ENCODE data around the gene CXorf65.

The CXorf65 gene

GRCh38 chrX:71128915-71129765 is 22.6 kb upstream of the CXorf65 start:
- TF ChIP-seq POU2F2 (IDR thresholded peaks at IDR 0.05; ENCODE audit: low read depth, low read length) = no peak
- no peak for TF ChIP-seq POLR2A (IDR thresholded peaks at IDR 0.05; ENCODE audit: low read depth, low read length)
- TF ChIP-seq SPI1 (IDR thresholded peaks at IDR 0.05; ENCODE audit: low read depth, low read length) = no peak
- TF ChIP-seq PAX5 (IDR thresholded peaks at IDR 0.05; ENCODE audit: insufficient read depth, low read length, severe bottlenecking) = no peak
- no peak for TF ChIP-seq POLR2AphosphoS5 (IDR thresholded peaks at IDR 0.05; ENCODE audit: low read depth, low read length)
- FAIRE-seq = peak; percentile 84
- DNase-seq (ENCODE audit: insufficient read length, low spot score) = no peak

GRCh38 chrX:71128166-71128833 is 21.8 kb upstream of the CXorf65 start:
- DNase-seq (ENCODE audit: insufficient read length, low spot score) = no peak
- FAIRE-seq = peak; percentile 72
- TF ChIP-seq SPI1 (IDR thresholded peaks at IDR 0.05; ENCODE audit: low read depth, low read length) (no peak), TAF1 (IDR thresholded peaks at IDR 0.05; ENCODE audit: low read depth, low read length) (no peak), POU2F2 (IDR thresholded peaks at IDR 0.05; ENCODE audit: low read depth, low read length) (no peak), PAX5 (IDR thresholded peaks at IDR 0.05; ENCODE audit: insufficient read depth, low read length, severe bottlenecking) (no peak), POLR2AphosphoS5 (IDR thresholded peaks at IDR 0.05; ENCODE audit: low read depth, low read length) (no peak), POLR2A (IDR thresholded peaks at IDR 0.05; ENCODE audit: low read depth, low read length) (no peak)

DNA sequence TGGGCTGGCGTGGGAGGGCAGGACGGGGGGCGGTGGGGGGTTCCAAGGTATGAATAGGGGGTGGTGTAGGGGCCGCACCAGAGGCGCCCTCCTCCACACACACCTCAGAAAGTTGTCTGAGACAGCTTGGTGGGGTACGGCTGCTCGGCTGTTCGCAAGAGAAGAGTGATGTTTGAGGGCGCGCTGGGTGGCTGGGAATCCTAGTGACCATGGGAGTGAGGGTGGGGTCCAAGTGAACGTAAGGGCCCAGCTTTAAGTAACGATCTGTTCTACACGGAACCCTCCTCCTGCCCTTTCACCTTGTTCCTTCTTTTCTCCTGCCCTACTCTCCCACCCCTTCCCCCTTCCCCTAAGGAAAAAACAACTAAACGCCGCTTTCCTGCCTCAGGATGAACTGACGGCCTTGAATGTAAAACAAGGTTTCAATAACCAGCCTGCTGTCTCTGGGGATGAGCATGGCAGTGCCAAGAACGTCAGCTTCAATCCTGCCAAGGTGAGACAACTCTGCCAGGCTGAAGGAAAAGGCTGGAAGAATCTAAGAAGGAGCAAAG is 12.5 kb upstream of the CXorf65 start:
- FAIRE-seq = no peak
- TF ChIP-seq POLR2A (IDR thresholded peaks at IDR 0.05; ENCODE audit: low read depth, low read length) (no peak), TAF1 (IDR thresholded peaks at IDR 0.05; ENCODE audit: low read depth, low read length) (no peak), POU2F2 (IDR thresholded peaks at IDR 0.05; ENCODE audit: low read depth, low read length) (no peak), SPI1 (IDR thresholded peaks at IDR 0.05; ENCODE audit: low read depth, low read length) (no peak)
- DNase-seq (ENCODE audit: insufficient read length, low spot score) = no peak

DNA sequence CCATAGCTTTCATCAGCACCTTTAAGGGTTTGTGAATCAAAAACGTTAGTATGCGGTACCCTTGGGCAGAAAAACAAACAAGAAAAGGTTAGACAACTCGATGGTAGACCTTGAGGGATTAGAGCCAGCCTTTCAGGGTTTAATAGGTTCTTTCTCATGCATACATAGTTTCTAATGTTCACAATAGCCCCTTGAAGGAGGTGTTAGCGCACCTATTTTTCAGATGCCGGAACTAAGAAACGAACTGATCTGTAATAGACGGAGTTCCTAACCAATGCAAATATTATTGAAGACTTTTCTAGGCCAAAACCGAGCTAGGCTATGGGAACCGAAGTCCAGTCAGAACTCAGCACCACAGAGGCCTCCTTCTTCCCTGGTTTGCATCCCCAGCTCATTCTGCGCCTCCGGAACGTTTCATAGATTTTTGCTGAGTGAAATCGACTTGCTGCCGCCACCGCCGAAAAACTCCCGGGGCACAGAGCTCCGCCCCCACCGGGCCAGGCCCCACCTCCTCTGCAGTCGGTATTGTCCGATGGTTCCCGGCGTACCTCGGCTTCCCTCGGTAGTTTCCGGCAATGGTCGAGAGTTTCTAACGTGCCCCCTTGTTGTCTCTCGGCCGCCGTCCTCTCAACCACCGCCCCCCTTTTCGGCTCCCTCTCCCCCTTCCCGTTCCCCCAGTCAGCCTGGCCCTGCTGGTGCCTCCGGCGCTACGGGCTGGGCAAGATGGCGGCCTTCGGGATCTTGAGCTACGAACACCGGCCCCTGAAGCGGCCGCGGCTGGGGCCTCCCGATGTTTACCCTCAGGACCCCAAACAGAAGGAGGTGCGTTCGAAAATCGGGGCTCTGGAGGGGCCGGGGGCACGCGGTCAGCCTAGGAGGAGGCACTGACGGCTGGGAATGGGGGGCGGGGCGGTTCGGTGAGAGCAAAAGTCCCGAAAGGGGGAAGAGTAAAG is 11.8 kb upstream of the CXorf65 start, which contains the start of gene MED12:
TSS of gene MED12 (plus strand) at position 565 of the 953 bp plus-strand sequence. CDS start at position 724, 159 bp downstream.
- FAIRE-seq (peak; percentile 95), DNase-seq (ENCODE audit: insufficient read length, low spot score) (peak; percentile 68)
- TF ChIP-seq POLR2A (IDR thresholded peaks at IDR 0.05; ENCODE audit: low read depth, low read length) = peak; percentile 81
- peak; percentile 79 for TF ChIP-seq POLR2AphosphoS5 (IDR thresholded peaks at IDR 0.05; ENCODE audit: low read depth, low read length)
- TF ChIP-seq TAF1 (IDR thresholded peaks at IDR 0.05; ENCODE audit: low read depth, low read length) = 0 out of 2 replicates have a peak, but pooled peaks have one; percentile 15
- no peak for TF ChIP-seq PAX5 (IDR thresholded peaks at IDR 0.05; ENCODE audit: insufficient read depth, low read length, severe bottlenecking)
- no peak for TF ChIP-seq POU2F2 (IDR thresholded peaks at IDR 0.05; ENCODE audit: low read depth, low read length)
- no peak for TF ChIP-seq SPI1 (IDR thresholded peaks at IDR 0.05; ENCODE audit: low read depth, low read length)

- TF ChIP-seq SPI1 (IDR thresholded peaks at IDR 0.05; ENCODE audit: low read depth, low read length) (no peak), TAF1 (IDR thresholded peaks at IDR 0.05; ENCODE audit: low read depth, low read length) (no peak), PAX5 (IDR thresholded peaks at IDR 0.05; ENCODE audit: insufficient read depth, low read length, severe bottlenecking) (no peak), POLR2AphosphoS5 (IDR thresholded peaks at IDR 0.05; ENCODE audit: low read depth, low read length) (no peak), POLR2A (IDR thresholded peaks at IDR 0.05; ENCODE audit: low read depth, low read length) (no peak), POU2F2 (IDR thresholded peaks at IDR 0.05; ENCODE audit: low read depth, low read length) (no peak)
- DNase-seq (ENCODE audit: insufficient read length, low spot score) = no peak
- no peak for FAIRE-seq
These were observed 10.8 kb upstream of the CXorf65 start for GRCh38 chrX:71117358-71117757.

DNA sequence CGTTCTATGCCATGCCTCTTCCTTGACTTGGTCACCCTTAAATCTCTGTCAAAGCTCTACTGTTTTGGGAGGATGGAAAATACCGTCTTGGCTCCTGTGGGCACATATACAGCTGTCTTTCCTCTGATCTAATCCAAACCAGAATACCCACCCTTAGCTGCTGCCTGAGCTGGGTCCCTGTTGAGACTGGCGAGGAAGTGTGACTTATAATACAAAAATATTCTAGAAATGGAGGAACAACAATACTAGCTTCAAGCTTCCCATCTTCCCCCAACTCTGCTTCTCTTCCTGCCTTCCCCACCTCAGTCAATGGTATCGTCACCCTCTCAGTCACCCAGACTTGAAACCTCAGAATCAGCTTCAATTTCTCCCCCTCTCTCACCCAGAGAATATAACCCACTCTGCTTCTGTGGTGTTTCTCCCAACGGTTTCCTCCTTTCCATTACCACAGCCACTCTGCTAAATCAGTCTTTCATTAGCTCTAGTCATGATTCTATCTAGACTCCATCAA is 5.4 kb upstream of the CXorf65 start:
- no peak for FAIRE-seq
- TF ChIP-seq TAF1 (IDR thresholded peaks at IDR 0.05; ENCODE audit: low read depth, low read length) = no peak
- TF ChIP-seq POLR2AphosphoS5 (IDR thresholded peaks at IDR 0.05; ENCODE audit: low read depth, low read length) = no peak
- no peak for TF ChIP-seq POLR2A (IDR thresholded peaks at IDR 0.05; ENCODE audit: low read depth, low read length)
- TF ChIP-seq SPI1 (IDR thresholded peaks at IDR 0.05; ENCODE audit: low read depth, low read length) = no peak
- no peak for TF ChIP-seq POU2F2 (IDR thresholded peaks at IDR 0.05; ENCODE audit: low read depth, low read length)
- TF ChIP-seq PAX5 (IDR thresholded peaks at IDR 0.05; ENCODE audit: insufficient read depth, low read length, severe bottlenecking) = no peak
- no peak for DNase-seq (ENCODE audit: insufficient read length, low spot score)

DNA sequence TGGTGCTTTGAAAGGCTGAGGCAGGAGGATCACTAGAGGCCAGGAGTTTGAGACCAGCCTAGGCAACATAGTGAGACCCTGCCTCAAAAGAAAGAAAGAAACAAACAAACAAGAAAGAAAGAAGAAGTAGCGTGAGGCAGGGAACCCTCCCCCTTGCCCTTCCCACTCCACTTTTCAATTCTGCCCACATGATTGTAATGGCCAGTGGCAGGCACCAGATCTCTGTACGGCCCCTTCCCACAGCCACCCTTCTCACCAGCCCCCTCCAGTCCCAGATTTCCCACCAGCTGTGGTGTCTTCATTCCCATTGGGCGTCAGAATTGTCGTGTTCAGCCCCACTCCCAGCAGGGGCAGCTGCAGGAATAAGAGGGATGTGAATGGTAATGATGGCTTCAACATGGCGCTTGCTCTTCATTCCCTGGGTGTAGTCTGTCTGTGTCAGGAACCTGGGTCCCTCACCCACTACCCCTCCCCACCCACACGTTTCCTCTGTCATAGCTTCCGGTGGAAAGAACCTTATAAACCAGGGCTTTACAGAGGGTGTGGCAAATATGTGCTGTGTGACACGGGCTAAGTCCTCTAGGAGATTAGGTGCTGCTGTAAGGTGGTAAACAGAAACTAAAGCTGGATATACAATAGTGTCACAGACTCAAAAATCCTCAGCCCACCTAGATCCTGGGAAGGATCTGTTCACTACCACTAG is 4.8 kb upstream of the CXorf65 start, which contains the start of gene IL2RG:
TSS of gene IL2RG (minus strand) at position 437 of the 703 bp plus-strand sequence. CDS start at position 399, 38 bp downstream.
- no peak for TF ChIP-seq PAX5 (IDR thresholded peaks at IDR 0.05; ENCODE audit: insufficient read depth, low read length, severe bottlenecking)
- TF ChIP-seq POLR2A (IDR thresholded peaks at IDR 0.05; ENCODE audit: low read depth, low read length) = peak; percentile 93
- TF ChIP-seq TAF1 (IDR thresholded peaks at IDR 0.05; ENCODE audit: low read depth, low read length) = peak; percentile 66
- peak; percentile 93 for TF ChIP-seq POLR2AphosphoS5 (IDR thresholded peaks at IDR 0.05; ENCODE audit: low read depth, low read length)
- TF ChIP-seq POU2F2 (IDR thresholded peaks at IDR 0.05; ENCODE audit: low read depth, low read length) = no peak
- FAIRE-seq = peak; percentile 93
- DNase-seq (ENCODE audit: insufficient read length, low spot score) = no peak

DNA sequence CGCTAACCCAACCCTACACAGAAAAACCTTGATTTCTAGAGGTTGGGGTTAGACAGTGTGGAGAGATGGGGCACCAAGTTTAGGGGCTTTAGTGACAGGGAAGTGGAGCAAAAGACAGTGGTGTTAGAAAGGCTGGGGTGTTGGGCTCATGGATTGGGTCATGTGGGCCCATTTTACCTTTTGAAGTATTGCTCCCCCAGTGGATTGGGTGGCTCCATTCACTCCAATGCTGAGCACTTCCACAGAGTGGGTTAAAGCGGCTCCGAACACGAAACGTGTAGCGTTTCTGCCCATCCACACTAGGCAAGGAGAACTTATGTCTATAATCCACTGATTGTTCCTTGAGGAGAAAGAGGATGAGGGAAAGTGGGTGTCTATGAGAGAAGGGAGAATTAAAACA is 2.5 kb upstream of the CXorf65 start:
- no peak for TF ChIP-seq TAF1 (IDR thresholded peaks at IDR 0.05; ENCODE audit: low read depth, low read length)
- no peak for TF ChIP-seq SPI1 (IDR thresholded peaks at IDR 0.05; ENCODE audit: low read depth, low read length)
- TF ChIP-seq PAX5 (IDR thresholded peaks at IDR 0.05; ENCODE audit: insufficient read depth, low read length, severe bottlenecking) = no peak
- TF ChIP-seq POU2F2 (IDR thresholded peaks at IDR 0.05; ENCODE audit: low read depth, low read length) = no peak
- TF ChIP-seq POLR2A (IDR thresholded peaks at IDR 0.05; ENCODE audit: low read depth, low read length) = no peak
- TF ChIP-seq POLR2AphosphoS5 (IDR thresholded peaks at IDR 0.05; ENCODE audit: low read depth, low read length) = no peak
- DNase-seq (ENCODE audit: insufficient read length, low spot score) (no peak), FAIRE-seq (peak; percentile 78)
